Stomach (tissue), 4 donors: ENCODE results near the gene ZMIZ1.

Source experiments
- EP300 ChIP-seq: sonication (generic); formaldehyde crosslinking; IDR thresholded peaks from one replicate; pipeline ENCODE4 v1.6.1; 2017; ENCODE audit warnings: antibody characterized with exemption
- POLR2A ChIP-seq, 4 donors: fragments of 450-650 bp; IDR thresholded peaks; one replicate each; pipeline ENCODE4 v1.6.1; 2016; ENCODE audit warnings: antibody characterized with exemption in 4 of 4, control low read depth in 2 of 4, mild to moderate bottlenecking in 1 of 4, moderate library complexity in 1 of 4
- TF ChIP-seq, protein P1 (sequence below), 7 experiments: fragments of 450-650 bp in 4 of 7; fragments of 200-600 bp in 3 of 7; sonication (generic) in 3 of 7; IDR thresholded peaks; one replicate each; pipeline ENCODE4 v1.5.1; 2016 to 2019; ENCODE audit warnings: antibody characterized with exemption in 7 of 7, control low read depth in 2 of 7, mild to moderate bottlenecking in 1 of 7

DNA sequence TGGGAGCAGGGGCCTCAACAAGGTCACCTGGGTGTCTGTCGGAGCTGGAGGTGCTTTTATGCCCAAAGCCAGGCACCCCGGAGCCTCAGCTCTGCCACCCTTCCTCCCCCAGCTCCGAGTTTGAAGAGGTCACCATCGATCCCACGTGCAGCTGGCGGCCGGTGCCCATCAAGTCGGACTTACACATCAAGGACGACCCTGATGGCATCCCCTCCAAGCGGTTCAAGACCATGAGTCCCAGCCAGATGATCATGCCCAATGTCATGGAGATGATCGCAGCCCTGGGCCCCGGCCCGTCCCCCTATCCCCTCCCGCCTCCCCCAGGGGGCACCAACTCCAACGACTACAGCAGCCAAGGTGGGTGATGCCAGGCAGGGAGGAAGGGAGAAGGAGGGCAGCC is 237.2 kb downstream of the ZMIZ1 start:
- TF ChIP-seq, protein P1, sequence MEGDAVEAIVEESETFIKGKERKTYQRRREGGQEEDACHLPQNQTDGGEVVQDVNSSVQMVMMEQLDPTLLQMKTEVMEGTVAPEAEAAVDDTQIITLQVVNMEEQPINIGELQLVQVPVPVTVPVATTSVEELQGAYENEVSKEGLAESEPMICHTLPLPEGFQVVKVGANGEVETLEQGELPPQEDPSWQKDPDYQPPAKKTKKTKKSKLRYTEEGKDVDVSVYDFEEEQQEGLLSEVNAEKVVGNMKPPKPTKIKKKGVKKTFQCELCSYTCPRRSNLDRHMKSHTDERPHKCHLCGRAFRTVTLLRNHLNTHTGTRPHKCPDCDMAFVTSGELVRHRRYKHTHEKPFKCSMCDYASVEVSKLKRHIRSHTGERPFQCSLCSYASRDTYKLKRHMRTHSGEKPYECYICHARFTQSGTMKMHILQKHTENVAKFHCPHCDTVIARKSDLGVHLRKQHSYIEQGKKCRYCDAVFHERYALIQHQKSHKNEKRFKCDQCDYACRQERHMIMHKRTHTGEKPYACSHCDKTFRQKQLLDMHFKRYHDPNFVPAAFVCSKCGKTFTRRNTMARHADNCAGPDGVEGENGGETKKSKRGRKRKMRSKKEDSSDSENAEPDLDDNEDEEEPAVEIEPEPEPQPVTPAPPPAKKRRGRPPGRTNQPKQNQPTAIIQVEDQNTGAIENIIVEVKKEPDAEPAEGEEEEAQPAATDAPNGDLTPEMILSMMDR (IDR thresholded peaks at IDR 0.05): no peak
- TF ChIP-seq EP300 (no peak), POLR2A (IDR thresholded peaks at IDR 0.05) (no peak)
